ENCODE data around the gene SNRNP48. TPM values are rescaled to one million over a fixed set of nuclear protein-coding genes. Genes with fewer than 3 reads are reported as not detected.

Gene SNRNP48
- total RNA-seq, 1 experiment from 2014 or later = 26.2 TPM

DNA sequence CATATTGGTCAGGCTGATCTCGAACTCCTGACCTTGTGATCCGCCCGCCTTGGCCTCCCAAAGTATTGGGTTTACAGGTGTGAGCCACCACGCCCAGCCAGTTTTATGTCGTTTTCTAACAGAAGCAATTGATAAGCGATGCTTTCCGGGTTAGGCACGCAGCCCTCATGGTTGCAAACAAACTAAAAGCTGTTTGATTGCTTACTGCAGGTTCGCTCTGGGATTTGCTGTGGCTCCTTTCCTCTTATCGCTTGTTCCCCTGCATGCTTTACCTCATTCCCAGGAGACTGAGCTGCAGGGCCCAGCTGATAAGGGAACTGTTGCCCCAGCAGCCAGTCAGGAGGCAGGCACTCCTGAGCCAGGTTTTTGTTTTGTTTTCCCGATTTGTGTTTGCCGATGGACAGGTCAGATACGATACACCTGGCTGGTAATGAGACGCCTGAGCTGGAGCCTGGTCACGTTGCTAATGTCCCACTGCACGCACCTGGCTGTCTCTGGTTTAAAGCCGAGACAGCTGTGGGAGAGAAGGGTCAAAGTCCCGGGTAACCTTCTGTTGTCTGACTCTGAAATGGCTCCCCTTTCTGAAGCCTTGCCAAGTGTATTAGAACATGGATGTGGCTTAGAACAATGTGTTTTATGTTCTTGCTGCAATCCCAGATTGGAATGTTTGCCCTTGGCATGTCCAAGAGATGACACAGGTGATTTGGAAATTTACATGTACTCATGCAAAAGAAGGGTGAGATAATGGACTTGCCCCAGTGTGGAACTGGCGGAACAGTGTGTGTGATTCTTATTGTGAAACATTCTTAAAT, 28.6 kb upstream of the SNRNP48 start:
- no peak overlapping the region for H3K9ac ChIP-seq (ENCODE audit: low read length)
- ChIA-PET CTCF (no interaction called here), RAD21 (ENCODE audit: low non-redundant PET in 1 of 2, low total read pairs in 2 of 2, uncharacterized antibody in 2 of 2, unreplicated experiment in 2 of 2) (no interaction called here), POLR2A (no interaction called here)
- no peak overlapping the region for H3K4me2 ChIP-seq (ENCODE audit: low read length)
- DNase-seq (ENCODE audit: low read depth, low spot score) (no peak), ATAC-seq (no peak)
- no peaks in the 10 kb centered on the region for H3K27me3 ChIP-seq (ENCODE audit: insufficient read depth, low read length)
- H3K79me2 ChIP-seq (ENCODE audit: insufficient read depth, low read length) = no peaks in the 10 kb centered on the region; the same call in 1 of the 2 replicates
- TF ChIP-seq, protein P1, sequence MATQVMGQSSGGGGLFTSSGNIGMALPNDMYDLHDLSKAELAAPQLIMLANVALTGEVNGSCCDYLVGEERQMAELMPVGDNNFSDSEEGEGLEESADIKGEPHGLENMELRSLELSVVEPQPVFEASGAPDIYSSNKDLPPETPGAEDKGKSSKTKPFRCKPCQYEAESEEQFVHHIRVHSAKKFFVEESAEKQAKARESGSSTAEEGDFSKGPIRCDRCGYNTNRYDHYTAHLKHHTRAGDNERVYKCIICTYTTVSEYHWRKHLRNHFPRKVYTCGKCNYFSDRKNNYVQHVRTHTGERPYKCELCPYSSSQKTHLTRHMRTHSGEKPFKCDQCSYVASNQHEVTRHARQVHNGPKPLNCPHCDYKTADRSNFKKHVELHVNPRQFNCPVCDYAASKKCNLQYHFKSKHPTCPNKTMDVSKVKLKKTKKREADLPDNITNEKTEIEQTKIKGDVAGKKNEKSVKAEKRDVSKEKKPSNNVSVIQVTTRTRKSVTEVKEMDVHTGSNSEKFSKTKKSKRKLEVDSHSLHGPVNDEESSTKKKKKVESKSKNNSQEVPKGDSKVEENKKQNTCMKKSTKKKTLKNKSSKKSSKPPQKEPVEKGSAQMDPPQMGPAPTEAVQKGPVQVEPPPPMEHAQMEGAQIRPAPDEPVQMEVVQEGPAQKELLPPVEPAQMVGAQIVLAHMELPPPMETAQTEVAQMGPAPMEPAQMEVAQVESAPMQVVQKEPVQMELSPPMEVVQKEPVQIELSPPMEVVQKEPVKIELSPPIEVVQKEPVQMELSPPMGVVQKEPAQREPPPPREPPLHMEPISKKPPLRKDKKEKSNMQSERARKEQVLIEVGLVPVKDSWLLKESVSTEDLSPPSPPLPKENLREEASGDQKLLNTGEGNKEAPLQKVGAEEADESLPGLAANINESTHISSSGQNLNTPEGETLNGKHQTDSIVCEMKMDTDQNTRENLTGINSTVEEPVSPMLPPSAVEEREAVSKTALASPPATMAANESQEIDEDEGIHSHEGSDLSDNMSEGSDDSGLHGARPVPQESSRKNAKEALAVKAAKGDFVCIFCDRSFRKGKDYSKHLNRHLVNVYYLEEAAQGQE (IDR thresholded peaks at IDR 0.05; ENCODE audit: low read depth) = no peak
- TF ChIP-seq CBX3 (IDR thresholded peaks at IDR 0.05; ENCODE audit: low read depth) = no peak
- no peak for TF ChIP-seq ELF1 (IDR thresholded peaks at IDR 0.05; ENCODE audit: borderline replicate concordance, low read depth)
- TF ChIP-seq SP1 (IDR thresholded peaks at IDR 0.05; ENCODE audit: low read depth) = no peak
- no peak overlapping the region for H3K4me3 ChIP-seq (replicated peaks in 1 of 2; ENCODE audit: low read depth in 1 of 2, low read length in 2 of 2)
- peaks cover 55 to 74% of the 10 kb centered on the region in 2 experiments for H3K36me3 ChIP-seq (ENCODE audit: control insufficient read depth in 1 of 2, insufficient read depth in 2 of 2, low read length in 2 of 2)
- intact Hi-C loops (cut with micrococcal nuclease) = no loop called here
- no peaks in the 10 kb centered on the region for H4K20me1 ChIP-seq (ENCODE audit: insufficient read depth)
- H3K9me2 ChIP-seq (ENCODE audit: insufficient read depth) = no peaks in the 10 kb centered on the region
- no peaks in the 10 kb centered on the region for H3K4me1 ChIP-seq (ENCODE audit: control insufficient read depth in 1 of 2, insufficient read depth in 2 of 2, low read length in 2 of 2)
- BruUV-seq (replicated peaks) = no TSS peak
- no peak overlapping the region for H2AFZ ChIP-seq (ENCODE audit: low read depth, low read length, poor library complexity, severe bottlenecking)
- H3K9me3 ChIP-seq (ENCODE audit: control insufficient read depth in 1 of 2, insufficient read depth in 1 of 2, low read depth in 1 of 2, low read length in 2 of 2) = no peaks in the 10 kb centered on the region
- H3K27ac ChIP-seq (ENCODE audit: low read depth, low read length) = no peak overlapping the region

DNA sequence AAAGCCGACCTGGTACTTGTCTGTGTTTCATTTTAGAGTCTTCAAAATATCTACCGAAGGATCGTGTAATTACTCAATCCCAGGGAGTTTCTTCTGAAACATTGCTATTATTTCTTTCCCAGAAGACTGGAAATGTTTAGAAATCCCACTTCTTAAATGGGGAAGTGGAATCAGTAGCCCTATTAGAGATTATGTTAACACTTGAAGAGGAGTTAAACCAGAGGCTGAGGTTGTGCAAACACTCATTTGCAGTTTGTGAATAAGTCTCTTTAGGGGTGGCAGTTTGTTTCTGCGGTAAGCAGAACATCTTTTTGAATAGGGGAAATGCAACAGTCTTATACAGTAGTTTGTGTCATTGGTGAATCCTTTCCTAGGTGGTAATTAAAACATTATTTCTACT, 27.2 kb upstream of the SNRNP48 start:
- Histone ChIP-seq H3K9ac (ENCODE audit: low read length) (no peak overlapping the region), H3K4me3 (replicated peaks in 1 of 2; ENCODE audit: low read depth in 1 of 2, low read length in 2 of 2) (no peak overlapping the region), H3K27ac (ENCODE audit: low read depth, low read length) (no peak overlapping the region), H3K4me1 (ENCODE audit: control insufficient read depth in 1 of 2, insufficient read depth in 2 of 2, low read length in 2 of 2) (no peaks in the 10 kb centered on the region), H4K20me1 (ENCODE audit: insufficient read depth) (no peaks in the 10 kb centered on the region), H3K9me3 (ENCODE audit: control insufficient read depth in 1 of 2, insufficient read depth in 1 of 2, low read depth in 1 of 2, low read length in 2 of 2) (no peaks in the 10 kb centered on the region), H3K36me3 (ENCODE audit: control insufficient read depth in 1 of 2, insufficient read depth in 2 of 2, low read length in 2 of 2) (peaks cover 59 to 80% of the 10 kb centered on the region in 2 experiments), H3K9me2 (ENCODE audit: insufficient read depth) (no peaks in the 10 kb centered on the region), H3K27me3 (ENCODE audit: insufficient read depth, low read length) (no peaks in the 10 kb centered on the region), H2AFZ (ENCODE audit: low read depth, low read length, poor library complexity, severe bottlenecking) (no peak overlapping the region), H3K79me2 (ENCODE audit: insufficient read depth, low read length) (no peaks in the 10 kb centered on the region), H3K4me2 (ENCODE audit: low read length) (no peak overlapping the region)
- intact Hi-C loops (cut with micrococcal nuclease) = no loop called here
- ATAC-seq (no peak), DNase-seq (ENCODE audit: low read depth, low spot score) (no peak)
- RAD21 ChIA-PET (ENCODE audit: low non-redundant PET in 1 of 2, low total read pairs in 2 of 2, uncharacterized antibody in 2 of 2, unreplicated experiment in 2 of 2) = no interaction called here
- BruUV-seq (replicated peaks) = no TSS peak
- POLR2A ChIA-PET = no interaction called here
- CTCF ChIA-PET = no interaction called here
- no peak for TF ChIP-seq ZFX (IDR thresholded peaks at IDR 0.05)
- no peak for TF ChIP-seq ZNF274 (IDR thresholded peaks at IDR 0.05; ENCODE audit: low read depth, low read length)
- TF ChIP-seq, protein P2, sequence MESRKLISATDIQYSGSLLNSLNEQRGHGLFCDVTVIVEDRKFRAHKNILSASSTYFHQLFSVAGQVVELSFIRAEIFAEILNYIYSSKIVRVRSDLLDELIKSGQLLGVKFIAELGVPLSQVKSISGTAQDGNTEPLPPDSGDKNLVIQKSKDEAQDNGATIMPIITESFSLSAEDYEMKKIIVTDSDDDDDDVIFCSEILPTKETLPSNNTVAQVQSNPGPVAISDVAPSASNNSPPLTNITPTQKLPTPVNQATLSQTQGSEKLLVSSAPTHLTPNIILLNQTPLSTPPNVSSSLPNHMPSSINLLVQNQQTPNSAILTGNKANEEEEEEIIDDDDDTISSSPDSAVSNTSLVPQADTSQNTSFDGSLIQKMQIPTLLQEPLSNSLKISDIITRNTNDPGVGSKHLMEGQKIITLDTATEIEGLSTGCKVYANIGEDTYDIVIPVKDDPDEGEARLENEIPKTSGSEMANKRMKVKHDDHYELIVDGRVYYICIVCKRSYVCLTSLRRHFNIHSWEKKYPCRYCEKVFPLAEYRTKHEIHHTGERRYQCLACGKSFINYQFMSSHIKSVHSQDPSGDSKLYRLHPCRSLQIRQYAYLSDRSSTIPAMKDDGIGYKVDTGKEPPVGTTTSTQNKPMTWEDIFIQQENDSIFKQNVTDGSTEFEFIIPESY (IDR thresholded peaks at IDR 0.05; ENCODE audit: extremely low read depth, insufficient replicate concordance, low read length) = no peak
- TF ChIP-seq, protein P3, sequence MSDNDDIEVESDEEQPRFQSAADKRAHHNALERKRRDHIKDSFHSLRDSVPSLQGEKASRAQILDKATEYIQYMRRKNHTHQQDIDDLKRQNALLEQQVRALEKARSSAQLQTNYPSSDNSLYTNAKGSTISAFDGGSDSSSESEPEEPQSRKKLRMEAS (IDR thresholded peaks at IDR 0.05) = no peak
- TF ChIP-seq SIN3A (IDR thresholded peaks at IDR 0.05; ENCODE audit: low read depth) = no peak
- TF ChIP-seq RAD21 (IDR thresholded peaks at IDR 0.05; ENCODE audit: low read depth) = no peak
- TF ChIP-seq JUND (IDR thresholded peaks at IDR 0.05) = no peak
- no peak for TF ChIP-seq YY1 (IDR thresholded peaks at IDR 0.05; ENCODE audit: extremely low read depth, insufficient replicate concordance, low read depth, low read length)
- TF ChIP-seq EZH2 (IDR thresholded peaks at IDR 0.05) = no peak
- no peak for TF ChIP-seq SRF (IDR thresholded peaks at IDR 0.05; ENCODE audit: low read depth)
- no peak for TF ChIP-seq EZH2phosphoT487 (IDR thresholded peaks at IDR 0.05; ENCODE audit: borderline replicate concordance)
- no peak for TF ChIP-seq EGR1 (IDR thresholded peaks at IDR 0.05; ENCODE audit: low read depth)

All from HCT116 (cell line).